GM12878 (cell line): ENCODE measurements around the gene BBS9.

Source experiments
- BCL11A ChIP-seq: IDR thresholded peaks from 2 replicates; pipeline ENCODE4 v1.6.1; 2011; ENCODE audit warnings: low read depth, low read length
- CTCF ChIP-seq, 3 experiments: IDR thresholded peaks in 2 of 3; conservative IDR thresholded peaks in 1 of 3; 2 replicates each; pipeline ENCODE4 v1.5.1; 2011; ENCODE audit warnings: low read depth in 3 of 3, low read length in 3 of 3, mild to moderate bottlenecking in 3 of 3, control low read depth in 2 of 3, moderate library complexity in 2 of 3, inconsistent platforms in 1 of 3, mixed read lengths in 1 of 3; ENCODE audit not compliant: control insufficient read depth in 2 of 3, insufficient read depth in 1 of 3; ENCODE audit errors: extremely low read depth in 1 of 3
- JUND ChIP-seq: IDR thresholded peaks from 2 replicates; pipeline ENCODE4 v1.6.1; 2012; ENCODE audit warnings: low read depth, mild to moderate bottlenecking, low read length, improper control_type of control experiment, moderate library complexity
- POLR2A ChIP-seq: IDR thresholded peaks from 2 replicates; pipeline ENCODE4 v1.6.1; 2011; ENCODE audit warnings: low read depth, mild to moderate bottlenecking, low read length
- PRDM15 ChIP-seq: fragments of 450-650 bp; formaldehyde crosslinking; IDR thresholded peaks from 2 replicates; pipeline ENCODE4 v1.4.0; 2020; ENCODE audit warnings: mild to moderate bottlenecking, moderate library complexity
- REST ChIP-seq: IDR thresholded peaks from 2 replicates; pipeline ENCODE4 v1.6.1; 2012; ENCODE audit warnings: mild to moderate bottlenecking, low read depth, low read length
- SMC3 ChIP-seq: IDR thresholded peaks from 2 replicates; pipeline ENCODE4 v1.6.1; 2011; ENCODE audit warnings: low read length, improper control_type of control experiment, borderline replicate concordance
- SPI1 ChIP-seq: IDR thresholded peaks from 2 replicates; pipeline ENCODE4 v1.6.1; 2011; ENCODE audit warnings: low read depth, mild to moderate bottlenecking, low read length, moderate library complexity, borderline replicate concordance; ENCODE audit not compliant: insufficient read depth
- SUPT20H ChIP-seq: IDR thresholded peaks from 2 replicates; pipeline ENCODE4 v1.6.1; 2011; ENCODE audit warnings: low read depth, mild to moderate bottlenecking, low read length, moderate library complexity, borderline replicate concordance; ENCODE audit not compliant: control insufficient read depth
- TARDBP ChIP-seq: IDR thresholded peaks from 2 replicates; pipeline ENCODE4 v1.6.1; 2016; ENCODE audit warnings: borderline replicate concordance
- YY1 ChIP-seq: IDR thresholded peaks from 2 replicates; pipeline ENCODE4 v1.6.1; 2011; ENCODE audit warnings: low read depth, mild to moderate bottlenecking, low read length
- ZZZ3 ChIP-seq: IDR thresholded peaks from 2 replicates; pipeline ENCODE4 v1.6.1; 2011; ENCODE audit warnings: low read depth; ENCODE audit not compliant: control insufficient read depth, insufficient read length

GRCh38 chr7:33111614-33112013 lies 17.8 kb upstream of the BBS9 start:
- TF ChIP-seq PRDM15 (CRISPR knock-in tag) = no peak
- no peak for TF ChIP-seq ZZZ3
- TF ChIP-seq YY1 = no peak
- TF ChIP-seq CTCF (IDR thresholded peaks at IDR 0.05 in 2 of 3, conservative IDR thresholded peaks at IDR 0.05 in 1 of 3; ENCODE audit: control insufficient read depth in 2 of 3, extremely low read depth in 1 of 3, insufficient read depth in 1 of 3, low read depth in 3 of 3, low read length in 3 of 3) = no peak
- TF ChIP-seq BCL11A = no peak
- no peak for TF ChIP-seq TARDBP
- TF ChIP-seq JUND = no peak
- TF ChIP-seq SUPT20H = no peak
- TF ChIP-seq SPI1 = no peak
- TF ChIP-seq SMC3 = no peak
- TF ChIP-seq REST = no peak
- no peak for TF ChIP-seq POLR2A
